Activated CD8-positive, alpha-beta memory T cell treated with anti-CD3 and anti-CD28 coated beads, Interleukin-2, amount 50 U/mL, for 48 hours (primary cell): ENCODE results near the gene PDE8B.
"Not testable (repeated sequence)": the region's sequence is repeated elsewhere in the genome, so short reads cannot be mapped to it uniquely, and the experiment has no call there.

ENCODE experiments used
- DNase-seq: peaks from one replicate; pipeline ENCODE4 v3.0.0-alpha.2; 2020

The PDE8B gene

GRCh38 chr5:77368367-77368766 is 157.9 kb downstream of the PDE8B start:
- no peak for DNase-seq

- no peak for DNase-seq
Measured at GRCh38 chr5:77369566-77369965, 159.1 kb downstream of the PDE8B start.

DNA sequence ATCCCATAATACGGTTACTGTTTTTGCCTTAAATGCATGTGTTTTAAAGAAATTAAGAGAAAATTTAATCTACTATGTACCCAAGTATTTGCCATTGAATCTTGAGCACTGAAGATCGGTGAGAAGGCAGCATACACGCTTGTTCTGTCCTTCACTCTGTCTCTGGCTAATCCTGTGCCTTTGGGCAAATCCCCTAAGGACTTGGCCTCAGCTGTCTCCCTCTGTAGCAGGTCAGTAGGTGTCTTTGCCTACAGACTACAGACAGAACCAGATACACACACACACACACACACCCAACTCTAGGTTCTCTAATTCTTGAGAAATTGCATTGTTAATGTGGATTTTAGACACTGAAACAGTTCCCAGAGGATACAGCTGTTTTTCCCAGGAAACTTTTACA is 164.2 kb downstream of the PDE8B start:
- no peak for DNase-seq

GRCh38 chr5:77376609-77377300 is 166.3 kb downstream of the PDE8B start:
- DNase-seq: no peak

- peak; percentile 65 for DNase-seq
Measured at GRCh38 chr5:77379558-77380061, 169.1 kb downstream of the PDE8B start.

DNA sequence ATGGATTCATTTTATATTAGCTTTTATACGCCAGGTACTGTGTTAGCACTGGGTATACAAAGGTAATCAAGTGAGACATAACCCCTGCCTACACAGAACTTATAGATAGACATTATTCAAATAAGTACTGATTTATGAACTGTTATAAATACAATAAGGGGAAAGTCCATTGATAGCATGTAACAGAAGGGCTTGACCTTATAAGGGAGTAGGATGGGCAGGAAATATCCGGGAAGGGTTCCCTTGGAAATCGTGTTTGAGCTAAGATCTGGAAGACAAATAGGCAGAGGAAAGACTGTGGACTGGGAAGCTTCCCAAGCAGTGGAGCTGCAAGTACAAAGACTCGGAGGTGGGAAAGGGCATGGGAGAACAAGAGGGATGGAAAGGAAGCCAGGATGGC is 170.2 kb downstream of the PDE8B start:
- DNase-seq: no peak

DNA sequence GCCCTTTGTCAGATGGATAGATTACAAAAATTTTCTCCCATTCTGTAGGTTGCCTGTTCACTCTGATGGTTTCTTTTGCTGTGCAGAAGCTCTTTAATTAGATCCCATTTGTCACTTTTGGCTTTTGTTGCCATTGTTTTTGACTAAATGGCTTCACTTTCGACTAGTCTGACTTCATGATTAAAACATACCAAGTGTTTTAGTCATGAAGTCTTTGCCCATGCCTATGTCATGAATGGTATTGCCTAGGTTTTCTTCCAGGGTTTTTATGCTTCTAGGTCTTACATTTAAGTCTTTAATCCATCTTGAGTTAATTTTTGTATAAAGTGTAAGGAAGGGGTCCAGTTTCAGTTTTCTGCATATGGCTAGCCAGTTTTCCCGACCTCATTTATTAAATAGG is 172.9 kb downstream of the PDE8B start:
- DNase-seq: not testable (repeated sequence)

- not testable (repeated sequence) for DNase-seq
Measured at GRCh38 chr5:77386340-77386739, 175.9 kb downstream of the PDE8B start.

- DNase-seq: no peak
Measured at GRCh38 chr5:77389746-77390145, 179.3 kb downstream of the PDE8B start.

- no peak for DNase-seq
Measured at GRCh38 chr5:77390221-77390620, 179.7 kb downstream of the PDE8B start.

DNA sequence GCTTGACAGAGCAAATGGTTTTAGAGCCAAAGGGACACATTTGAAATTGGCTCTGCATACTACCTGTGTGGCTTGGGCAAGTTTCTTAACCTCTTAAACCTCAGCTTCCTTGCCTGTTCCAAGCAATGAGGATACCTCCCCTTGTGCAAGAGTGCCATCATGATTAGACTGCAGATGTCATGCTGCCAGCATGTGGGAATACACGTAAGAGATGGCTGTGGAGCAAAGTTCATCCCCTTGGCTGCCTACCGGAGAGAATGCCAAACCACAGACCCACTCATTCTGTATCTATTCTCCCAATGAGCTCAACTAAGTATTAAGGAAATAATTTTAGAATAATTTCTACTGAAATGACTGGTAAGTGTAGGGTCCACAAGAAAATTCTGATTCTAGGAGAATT is 180.3 kb downstream of the PDE8B start:
- no peak for DNase-seq

DNA sequence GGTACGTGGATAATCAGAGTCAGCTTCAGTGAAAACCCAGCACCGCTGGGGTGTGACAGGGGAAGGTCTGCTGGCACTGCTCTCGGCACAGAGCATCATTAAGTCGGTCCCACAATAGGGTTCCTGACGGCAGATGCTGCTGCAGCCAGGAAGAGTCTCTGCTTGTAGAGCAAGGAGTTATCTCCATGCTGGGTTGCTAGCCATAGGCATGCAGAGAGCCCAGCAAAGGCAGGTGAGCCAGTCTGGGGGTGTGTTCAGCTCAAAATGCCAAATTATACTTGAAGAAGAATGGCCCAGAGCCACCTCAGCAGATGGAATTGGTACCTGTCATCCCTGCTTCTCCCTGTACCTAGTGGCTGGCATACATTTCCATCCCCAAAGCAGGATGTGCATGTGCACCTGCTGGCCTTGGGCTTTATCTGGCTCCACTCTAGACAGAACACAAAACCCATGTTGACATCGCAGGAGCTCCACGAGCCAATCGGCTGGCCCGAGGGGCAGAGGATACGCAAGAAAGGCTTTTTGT is 180.8 kb downstream of the PDE8B start:
- DNase-seq: no peak

- DNase-seq: no peak
Measured at GRCh38 chr5:77394064-77394715, 183.7 kb downstream of the PDE8B start.

DNA sequence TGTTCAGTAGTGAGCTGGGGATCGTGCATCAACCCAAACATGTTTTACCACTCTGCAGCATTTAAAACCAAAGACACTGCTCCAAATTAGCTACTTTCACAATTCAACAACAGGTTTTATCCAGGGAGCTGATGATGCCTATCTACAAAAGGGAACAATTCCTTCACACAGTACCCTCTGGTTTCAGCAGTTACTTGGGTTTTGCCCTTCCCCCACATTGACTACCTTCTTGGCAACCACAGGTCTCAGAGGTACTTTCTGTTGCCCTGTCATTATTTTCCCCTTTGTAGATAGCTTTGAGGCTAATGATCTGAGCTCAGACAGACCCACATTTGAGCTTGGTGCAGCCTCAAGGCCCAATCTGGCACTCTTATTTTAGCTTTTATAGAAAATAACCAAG is 185.5 kb downstream of the PDE8B start:
- no peak for DNase-seq

DNA sequence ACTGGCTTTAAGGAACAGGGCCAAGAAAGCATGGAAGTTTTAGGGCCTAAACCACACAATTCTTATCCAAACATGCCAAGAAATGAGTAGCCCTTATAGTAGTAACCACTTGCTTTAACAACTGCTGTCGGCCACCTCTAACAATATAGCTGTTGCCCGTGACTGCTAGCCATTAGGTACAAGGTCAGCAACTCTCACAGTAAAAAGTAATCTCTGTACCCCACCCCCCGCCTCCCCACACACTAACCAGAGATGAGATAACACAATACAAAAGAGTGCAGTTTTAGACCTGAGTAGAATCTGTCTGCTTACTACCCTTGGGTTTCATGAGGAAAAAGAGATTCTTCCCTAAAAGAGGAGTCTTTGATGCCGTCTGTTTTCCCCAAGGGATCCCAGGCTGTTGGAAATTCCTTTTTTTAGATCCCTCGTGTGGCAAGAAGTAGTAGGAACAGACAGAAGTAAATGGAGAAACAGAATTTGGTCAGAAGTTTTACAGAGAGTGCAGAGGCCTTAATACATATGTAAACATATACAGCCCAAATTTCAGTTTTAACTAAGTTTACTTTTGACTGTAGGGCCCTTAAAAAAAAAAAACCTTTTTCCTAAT is 187.3 kb downstream of the PDE8B start:
- DNase-seq: no peak

- no peak for DNase-seq
Measured at GRCh38 chr5:77398458-77398857, 188.0 kb downstream of the PDE8B start.

DNA sequence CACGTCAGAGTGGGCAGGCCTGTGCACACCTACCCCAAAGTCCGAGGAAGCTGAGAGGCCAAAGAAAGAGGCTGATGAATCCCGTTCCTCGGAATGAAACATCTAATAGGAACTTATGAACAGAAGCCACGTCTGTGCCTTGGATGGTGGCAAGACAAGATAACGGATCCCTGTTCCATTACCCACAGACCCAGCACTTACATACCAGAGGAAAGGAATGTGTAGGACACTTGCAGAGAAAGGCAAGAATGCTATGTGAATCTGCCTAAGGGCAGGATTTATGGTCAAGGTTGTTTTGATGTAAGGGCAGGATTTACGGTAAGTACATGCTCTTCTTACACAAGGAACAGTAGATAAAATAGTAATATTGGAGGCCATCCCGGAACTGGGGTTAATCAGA is 188.4 kb downstream of the PDE8B start:
- DNase-seq: no peak

- DNase-seq: no peak
Measured at GRCh38 chr5:77400645-77401044, 190.2 kb downstream of the PDE8B start.

GRCh38 chr5:77402796-77403195 is 192.3 kb downstream of the PDE8B start:
- DNase-seq: no peak

DNA sequence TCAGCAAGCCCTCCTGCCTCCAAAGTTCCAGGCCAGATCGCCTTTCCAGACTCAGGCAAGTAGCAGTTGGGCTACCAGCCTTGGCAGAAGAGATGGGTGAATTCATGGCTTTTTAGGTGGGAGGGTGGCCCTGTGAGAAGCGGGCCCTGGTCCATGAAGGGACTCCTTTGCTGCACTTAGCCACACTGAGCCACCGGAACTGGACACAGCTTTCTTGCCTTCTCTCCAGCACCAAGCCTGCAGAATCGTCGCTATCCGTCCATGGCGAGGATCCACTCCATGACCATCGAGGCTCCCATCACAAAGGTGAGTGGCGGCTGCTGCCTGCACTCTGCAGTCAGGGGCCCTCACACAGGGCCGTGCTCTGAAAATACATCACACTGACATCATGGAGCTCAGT is 196.7 kb downstream of the PDE8B start:
- DNase-seq: no peak

DNA sequence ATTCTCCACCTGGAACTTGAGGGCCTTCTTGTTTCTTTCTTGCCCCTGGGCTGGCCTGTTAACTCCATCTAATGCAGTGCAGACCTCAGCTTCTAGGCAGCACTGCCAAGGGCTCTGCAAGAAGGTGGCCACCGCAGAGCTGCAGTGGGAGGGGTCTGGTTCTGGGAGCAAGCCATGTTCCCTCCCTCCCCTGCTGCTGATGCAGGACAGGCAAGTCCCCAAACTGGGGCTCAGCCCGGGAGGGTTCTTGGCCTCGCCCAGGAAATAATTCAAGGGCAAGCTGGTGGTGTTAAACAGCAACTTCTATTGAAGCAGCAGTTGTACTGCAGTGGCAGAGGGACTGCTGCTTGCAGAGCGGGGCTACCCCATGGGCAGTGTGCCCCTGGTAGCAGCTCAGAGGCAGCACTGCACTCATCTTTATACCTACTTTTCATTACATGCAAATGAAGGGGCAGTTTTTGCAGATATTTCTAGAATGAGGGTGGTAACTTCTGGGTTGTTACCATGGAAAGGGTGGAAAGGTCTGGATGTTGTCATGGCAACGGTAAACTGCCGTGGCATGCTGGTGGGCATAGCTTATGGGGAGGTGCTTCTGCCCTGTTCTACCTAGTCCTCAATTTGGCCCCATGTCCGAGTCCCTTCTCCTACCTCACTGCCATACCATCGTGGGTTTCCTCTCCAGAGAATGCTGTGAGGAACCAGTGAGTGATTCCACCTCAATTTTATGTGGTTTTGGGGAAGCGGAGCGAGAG is 199.6 kb downstream of the PDE8B start:
- DNase-seq: no peak

DNA sequence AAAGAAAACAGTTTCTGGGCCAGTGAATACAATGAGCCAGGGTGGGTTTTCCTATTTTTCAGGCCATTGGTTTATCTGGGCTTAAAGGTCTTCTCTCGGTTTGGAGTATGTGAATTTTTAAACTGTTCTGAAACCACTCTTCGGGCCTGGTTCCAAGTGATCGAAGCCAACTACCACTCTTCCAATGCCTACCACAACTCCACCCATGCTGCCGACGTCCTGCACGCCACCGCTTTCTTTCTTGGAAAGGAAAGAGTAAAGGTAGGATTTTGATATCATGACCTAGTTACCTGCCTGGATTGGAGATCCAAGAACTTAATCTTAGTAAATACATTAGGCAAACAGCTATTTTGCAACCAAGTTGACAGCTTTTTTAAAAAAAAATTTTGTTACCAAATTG is 202.6 kb downstream of the PDE8B start:
- no peak for DNase-seq

DNA sequence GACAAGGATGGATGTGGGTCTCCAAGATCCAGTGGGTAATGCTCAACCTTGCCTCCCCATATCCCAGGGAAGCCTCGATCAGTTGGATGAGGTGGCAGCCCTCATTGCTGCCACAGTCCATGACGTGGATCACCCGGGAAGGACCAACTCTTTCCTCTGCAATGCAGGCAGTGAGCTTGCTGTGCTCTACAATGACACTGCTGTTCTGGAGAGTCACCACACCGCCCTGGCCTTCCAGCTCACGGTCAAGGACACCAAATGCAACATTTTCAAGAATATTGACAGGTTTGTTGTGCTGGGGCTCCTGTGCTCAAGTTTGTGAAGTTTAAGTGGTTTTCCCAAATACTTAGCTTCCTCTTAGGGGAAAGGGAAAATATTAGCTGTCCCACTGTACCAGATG is 207.7 kb downstream of the PDE8B start:
- no peak for DNase-seq
